HG03521 (cell line): ENCODE results near the gene SARS2.
A peak's percentile ranks its signal among the peaks of the same experiment; 100 is the strongest.
"Not testable (repeated sequence)": the region's sequence is repeated elsewhere in the genome, so short reads cannot be mapped to it uniquely, and the experiment has no call there.

Source experiments
- ATAC-seq: cut with Tn5 transposase; IDR thresholded peaks from one replicate; pipeline ENCODE4 v1.9.1; 2021; ENCODE audit warnings: mild to moderate bottlenecking, moderate library complexity; ENCODE audit not compliant: unreplicated experiment

SARS2 gene

DNA sequence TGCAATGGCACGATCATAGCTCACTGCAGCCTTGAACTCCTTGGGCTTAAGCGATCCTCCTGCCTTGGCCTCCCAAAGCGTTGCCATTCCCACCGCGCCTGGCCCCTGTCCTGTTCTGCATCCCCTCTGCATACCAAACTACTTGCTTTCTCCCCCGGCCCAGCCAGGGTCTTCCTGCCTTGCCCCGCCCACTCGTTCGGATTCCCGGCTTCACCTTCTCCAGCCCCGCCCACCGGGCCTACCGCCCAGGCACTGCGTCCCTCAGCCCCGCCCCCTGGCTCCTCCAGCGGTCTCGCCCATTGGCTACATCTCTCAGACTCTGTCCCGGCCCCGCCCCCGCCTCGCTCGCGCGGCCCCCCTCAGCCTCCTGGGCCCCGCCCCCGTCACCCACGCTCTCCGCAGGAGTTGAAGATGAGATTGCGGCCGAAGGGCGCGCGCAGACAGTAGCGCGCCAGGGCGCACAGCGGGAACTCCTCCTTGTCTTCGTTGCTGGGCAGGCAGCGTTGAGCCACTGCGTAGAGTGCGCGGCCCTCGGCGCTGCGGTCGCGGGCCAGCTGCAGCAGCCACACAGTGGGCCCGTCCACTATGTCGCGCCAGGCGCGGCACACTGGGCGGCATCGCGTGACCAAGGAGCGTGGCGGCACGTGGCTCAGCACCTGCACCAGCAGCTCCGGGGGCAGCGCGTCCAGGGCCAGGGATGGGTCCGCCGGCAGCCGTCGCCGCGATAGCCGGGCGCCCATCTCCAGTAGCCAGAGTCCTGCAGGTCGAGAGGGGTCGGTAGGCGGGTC, 19.2 kb upstream of the SARS2 start:
- peak; percentile 51 for ATAC-seq

DNA sequence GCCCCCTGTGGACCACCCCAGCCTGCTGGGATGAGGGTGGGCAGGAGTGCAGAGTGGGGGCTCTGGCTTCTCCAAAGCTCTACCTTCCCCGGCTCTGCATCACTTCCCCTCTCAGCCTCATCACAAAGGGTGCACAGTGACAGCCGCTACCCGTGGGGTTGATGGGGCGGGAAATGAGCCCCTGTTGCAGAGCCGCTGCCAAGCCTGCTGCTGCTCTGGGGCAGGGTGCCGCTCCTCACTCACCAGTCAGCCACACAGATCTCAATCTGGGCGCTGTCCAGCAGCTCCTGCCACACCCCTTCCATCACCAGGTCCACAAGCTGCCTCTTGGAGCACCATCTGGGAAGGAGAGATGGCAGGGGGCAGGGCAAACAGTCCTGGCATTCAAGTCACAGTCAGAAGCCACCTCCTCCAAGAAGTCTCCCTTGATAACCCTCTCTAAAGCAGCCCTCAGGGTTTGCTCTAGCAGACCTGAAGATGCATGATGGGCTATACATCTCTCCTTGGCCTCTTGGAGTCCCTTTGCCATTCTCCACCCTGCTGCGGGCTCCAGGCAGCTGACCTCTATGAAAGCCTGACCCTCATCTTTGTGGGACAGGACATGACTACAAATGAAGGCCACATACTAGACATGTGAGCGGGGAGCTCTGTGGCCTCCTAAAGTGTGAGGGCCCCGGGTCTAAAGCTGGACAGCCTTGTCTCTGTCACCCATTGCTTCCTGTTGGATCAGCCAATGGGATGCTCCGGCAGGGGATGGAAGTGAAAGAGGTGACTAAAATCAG, 15.9 kb upstream of the SARS2 start:
- no peak for ATAC-seq

DNA sequence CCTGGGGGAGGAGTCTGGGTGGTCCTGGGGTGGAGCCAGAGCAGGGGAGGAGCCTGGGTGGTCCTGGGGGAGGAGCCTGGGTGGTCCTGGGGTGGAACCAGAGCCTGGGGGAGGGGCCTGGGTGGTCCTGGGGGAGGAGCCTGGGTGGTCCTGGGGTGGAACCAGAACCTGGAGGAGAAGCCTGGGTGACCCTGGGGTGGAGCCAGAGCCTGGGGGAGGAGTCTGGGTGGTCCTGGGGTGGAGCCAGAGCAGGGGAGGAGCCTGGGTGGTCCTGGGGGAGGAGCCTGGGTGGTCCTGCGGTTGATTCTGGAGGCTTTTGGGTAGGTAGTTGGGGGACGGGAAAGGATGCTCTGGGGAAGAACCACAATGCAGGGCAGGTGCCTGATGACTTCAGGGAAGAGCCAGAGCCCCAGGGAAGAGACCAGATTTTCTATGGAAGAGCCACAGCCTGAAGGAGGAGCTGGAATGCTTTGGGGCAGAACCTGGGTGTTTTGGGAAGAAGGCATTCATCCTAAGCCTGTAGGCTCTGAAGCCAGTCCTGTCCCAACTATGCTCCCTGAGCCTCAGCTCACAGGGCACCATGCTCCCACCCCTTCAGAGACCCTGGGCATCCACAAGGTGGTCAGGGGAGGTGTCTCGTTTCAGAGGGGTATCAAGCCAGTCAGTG, 15.1 kb upstream of the SARS2 start:
- ATAC-seq, result no peak

DNA sequence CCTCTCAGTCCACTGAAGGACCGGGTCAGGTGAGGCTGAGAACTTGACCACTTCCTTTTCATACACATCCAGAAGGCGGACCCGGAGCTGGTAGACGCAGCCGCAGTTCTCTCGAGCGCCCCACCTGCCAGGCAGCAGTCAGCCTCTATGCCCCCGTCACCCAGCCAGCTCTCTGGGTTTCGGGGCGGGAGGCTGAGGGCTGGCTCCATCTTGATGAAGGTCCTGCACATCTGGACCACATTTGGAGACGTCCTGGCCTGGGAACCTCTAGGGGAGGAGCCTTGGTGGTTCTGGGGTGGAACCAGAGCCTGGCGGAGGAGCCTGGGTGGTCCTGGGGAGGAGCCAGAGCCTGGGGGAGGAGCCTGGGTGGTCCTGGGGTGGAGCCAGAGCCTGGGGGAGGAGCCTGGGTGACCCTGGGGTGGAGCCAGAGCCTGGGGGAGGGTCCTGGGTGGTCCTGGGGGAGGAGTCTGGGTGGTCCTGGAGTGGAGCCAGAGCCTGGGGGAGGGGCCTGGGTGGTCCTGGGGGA, 14.5 kb upstream of the SARS2 start:
- ATAC-seq, result no peak

DNA sequence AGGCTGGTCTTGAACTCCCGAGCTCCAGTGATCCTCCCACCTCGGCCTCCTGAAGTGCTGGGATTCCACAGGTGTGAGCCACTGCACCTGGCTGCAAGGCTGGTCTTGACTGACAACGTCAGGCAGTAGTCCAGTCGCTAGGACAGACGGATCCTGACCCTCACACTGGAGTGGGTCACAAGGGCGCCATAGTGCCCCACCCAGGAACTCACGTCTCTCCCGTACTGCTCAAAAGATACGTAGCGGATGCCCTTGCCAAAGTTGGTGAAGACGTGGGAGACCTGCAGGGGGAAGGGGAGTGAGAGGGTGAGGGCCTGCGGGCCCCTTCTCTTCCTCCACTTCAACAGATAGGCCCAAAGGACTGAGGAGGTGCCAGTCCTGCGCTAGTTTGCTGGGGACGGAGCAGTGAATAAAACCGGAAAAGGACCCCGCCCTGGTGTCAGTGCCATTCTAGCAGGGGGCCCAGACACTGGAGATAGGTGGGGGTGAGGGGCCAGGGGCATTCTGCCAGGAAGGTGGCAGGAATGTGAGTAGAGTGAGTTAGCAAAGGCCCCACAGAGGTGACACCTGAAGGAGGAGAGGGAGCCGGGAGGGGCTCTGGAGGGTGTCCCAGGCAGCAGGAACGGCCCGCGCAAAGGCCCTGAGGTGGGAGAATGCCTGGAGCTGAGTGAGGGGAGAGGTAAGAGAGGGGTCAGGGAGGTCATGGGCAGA, 12.1 kb upstream of the SARS2 start:
- no peak for ATAC-seq

DNA sequence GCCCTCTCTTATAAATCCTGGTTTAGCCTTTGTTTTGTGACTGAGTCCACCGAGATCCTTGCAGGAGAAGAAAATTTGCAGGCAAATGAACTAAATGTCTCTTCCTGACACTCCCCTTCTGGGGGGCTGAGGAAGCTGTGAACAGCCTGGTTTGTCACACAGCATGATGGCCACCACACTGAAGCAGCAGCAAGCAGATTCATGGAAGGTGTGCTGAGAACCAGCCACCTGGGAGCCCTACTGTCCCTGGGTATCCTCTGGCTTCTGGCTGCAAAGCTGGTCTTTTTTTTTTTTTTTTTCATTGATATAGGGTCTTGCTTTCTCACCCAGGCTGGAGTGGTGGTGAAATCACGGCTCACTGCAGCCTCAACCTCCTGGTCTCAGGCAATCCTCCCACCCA, 11.4 kb upstream of the SARS2 start:
- no peak for ATAC-seq

DNA sequence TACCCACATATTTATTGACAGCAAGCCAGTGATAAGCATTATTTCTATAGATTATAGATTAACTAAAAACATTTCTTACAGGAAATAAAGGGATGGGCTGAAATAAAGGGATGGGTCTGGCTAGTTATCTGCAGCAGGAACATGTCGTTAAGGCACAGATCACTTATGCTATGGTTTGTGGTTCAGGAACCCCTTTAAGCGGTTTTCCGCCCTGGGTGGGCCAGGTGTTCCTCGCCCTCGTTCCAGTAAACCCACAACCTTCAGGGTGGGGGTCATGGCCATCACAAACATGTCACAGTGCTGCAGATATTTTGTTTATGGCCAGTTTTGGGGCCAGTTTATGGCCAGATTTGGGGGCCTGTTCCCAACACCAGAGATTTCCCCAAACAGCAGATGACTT, 10.9 kb upstream of the SARS2 start:
- ATAC-seq, result not testable (repeated sequence)

DNA sequence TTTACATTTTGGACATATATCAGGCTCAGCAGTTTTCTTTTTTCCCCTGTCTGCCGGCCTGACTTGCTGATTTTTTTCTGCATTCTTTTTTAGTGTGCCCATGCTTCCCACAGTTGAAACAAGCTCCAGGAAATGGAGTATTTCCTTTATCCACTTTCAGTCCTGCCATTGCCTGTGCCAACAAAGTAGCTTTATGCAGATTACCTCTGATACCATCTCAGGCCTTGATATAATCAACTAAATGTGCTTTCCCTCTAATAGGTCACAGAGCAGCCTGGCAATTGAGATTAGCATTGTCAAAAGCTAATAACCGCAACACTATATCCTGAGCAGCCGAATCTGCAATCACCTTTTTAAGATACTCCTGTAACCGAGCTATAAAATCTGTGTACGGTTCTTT, 9.4 kb upstream of the SARS2 start:
- no peak for ATAC-seq

DNA sequence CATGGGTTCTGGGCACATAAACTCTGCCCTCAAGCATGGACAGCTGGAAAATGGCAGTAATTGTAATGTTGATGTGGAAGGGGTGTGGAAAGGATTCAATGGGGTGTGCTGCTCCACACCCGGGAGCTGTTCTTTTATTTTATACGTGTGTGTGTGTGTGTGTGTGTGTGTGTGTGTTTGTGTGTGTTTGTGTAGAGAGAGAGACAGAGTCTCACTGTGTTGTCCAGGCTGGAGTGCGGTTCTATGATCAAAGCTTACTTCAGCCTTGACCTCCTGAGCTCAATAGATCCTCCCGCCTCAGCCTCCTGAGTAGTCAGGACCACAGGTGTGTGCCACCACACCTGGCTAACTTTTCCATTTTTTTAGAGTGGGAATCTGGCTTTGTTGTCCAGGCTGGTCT, 3.0 kb upstream of the SARS2 start:
- ATAC-seq, result no peak

DNA sequence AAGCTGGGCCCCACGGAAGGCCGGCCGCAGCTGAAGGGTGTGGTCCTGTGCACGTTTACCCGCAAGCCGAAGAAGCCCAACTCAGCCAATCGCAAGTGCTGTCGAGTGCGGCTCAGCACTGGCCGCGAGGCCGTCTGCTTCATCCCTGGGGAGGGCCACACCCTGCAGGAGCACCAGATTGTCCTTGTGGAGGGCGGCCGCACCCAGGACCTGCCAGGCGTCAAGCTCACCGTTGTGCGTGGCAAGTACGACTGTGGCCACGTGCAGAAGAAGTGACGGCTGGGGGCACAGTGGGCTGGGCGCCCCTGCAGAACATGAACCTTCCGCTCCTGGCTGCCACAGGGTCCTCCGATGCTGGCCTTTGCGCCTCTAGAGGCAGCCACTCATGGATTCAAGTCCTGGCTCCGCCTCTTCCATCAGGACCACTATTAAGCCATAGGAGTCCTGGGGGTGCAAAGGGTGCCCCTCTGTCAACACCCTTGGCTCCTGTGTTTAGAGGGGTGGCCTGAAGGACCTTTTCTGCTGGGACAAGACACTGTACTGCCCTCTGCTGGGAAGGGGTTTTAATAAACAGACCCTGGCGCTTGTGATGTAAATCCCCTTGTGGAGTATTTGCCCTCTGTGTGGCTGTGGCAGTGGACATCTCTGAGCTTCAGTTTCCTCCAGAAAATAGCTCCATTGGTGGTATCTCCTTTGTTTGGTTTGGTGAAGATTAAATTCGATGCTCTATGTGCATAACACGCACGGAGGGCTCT, 2.0 kb upstream of the SARS2 start:
- ATAC-seq, result no peak

DNA sequence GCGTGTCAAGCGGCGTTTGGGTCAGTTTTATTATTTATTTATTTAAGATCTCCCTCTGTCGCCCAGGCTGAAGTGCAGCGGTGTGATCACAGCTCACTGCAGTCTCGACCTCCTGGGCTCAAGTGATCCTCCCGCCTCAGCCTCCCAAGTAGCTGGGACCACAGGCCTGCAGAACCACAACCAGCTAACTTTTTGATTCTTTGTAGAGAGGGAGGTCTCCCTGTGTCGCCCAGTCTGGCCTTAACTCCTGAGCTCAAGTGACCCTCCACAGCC, 894 bp upstream of the SARS2 start:
- no peak for ATAC-seq

DNA sequence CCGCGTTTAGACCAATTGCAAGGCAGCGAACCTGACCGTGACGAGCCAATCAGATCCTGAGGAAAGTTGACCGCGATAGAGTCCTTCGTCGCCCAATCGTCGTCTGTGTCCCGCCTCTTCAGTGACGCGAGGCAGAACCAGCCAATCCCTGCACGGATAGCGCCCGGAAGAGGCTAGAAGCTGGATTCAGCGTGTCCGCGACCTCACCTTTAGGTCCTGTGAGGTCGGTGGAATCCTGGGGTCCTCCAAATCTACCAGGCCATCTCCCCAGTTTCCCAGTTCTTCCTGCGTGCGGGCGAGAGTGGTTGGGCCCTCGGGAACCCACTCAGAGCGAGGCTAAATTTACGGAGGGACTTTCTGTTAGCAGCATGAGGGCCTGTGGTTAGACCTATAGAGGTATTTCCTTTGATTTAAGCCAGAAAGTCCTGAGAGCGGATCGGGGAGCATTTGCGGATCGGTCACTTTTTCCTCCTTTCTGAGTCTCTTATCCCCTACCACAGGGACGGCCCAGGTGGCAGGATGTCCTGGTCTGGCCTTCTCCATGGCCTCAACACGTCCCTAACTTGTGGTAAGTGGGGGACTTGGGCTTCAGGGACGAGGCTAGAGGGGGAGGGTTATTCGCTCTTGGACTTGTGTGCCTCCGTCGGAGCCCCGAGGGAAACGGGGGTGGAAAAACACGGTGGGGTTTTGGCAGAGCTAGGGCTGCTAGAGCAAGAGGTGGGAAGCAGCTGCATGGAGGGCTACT, 385 bp upstream of the SARS2 start, which contains the start of gene MRPS12:
TSS of gene MRPS12 (plus strand) at position 169 of the 745 bp plus-strand sequence. CDS start at position 520, 351 bp downstream.
- peak; percentile 91 for ATAC-seq

DNA sequence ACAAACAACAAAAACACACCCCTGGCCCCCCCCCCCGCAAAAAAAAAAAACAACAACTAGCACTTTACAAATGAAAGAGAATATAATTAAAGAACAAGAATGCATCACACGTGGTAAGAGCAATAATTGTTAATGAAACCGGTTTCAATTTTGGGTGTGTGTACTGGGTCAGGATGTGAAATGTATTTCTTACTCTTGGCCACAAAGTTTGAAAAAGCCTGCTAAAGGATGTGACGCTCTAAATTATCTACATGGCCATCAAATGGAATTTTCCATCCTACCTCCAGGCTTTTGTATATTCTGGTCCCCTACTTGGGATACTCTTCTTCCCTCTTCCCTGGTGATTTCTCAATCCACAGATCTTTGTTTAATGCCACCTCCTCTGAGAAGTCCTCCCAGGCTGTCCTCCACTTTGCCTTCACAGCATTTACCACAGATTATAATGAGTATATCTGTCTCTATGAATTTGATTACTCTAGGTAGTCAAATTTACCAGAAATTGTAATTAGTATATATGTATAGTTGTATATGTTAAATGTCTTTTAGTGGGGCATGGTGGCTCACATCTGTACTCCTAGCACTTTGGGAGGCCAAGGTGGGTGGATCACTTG, 2.1 kb downstream of the SARS2 start:
- no peak for ATAC-seq

DNA sequence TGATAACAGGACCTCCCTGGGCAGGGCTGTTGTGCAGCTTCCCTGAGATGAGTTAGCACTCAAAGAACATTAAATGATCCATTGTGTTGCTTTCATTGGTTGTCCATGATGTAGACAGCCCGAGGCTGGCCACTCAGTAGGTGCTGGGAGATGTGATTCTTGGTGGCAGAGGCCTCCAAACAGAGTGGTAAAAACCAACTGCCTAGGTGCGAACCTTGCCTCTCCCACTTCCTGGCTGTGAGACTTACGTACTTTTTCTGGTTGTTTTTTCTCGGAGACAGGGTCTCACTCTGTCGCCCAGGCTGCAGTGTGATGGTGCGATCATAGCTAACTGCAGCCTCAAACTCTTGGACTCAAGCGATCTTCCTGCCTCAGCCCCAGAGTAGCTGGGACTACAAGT, 6.2 kb downstream of the SARS2 start:
- no peak for ATAC-seq

DNA sequence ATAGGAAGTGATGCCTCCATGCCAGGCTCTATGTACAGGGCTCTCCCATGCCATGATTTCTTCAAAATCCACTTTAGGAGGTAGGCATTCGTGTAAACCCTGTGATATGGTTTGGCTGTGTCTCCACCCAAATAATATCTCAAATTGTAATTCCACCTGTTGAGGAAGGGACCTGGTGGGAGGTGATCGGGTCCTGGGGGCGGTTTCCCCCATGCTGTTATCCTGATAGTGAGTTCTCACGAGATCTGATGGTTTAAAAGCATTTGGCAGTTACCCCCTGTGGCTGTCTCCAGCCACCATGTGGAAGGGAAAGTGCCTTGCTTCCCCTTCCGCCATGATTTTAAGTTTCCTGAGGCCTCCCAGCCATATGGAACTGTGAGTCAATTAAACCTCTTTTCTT, 8.1 kb downstream of the SARS2 start:
- ATAC-seq, result no peak

DNA sequence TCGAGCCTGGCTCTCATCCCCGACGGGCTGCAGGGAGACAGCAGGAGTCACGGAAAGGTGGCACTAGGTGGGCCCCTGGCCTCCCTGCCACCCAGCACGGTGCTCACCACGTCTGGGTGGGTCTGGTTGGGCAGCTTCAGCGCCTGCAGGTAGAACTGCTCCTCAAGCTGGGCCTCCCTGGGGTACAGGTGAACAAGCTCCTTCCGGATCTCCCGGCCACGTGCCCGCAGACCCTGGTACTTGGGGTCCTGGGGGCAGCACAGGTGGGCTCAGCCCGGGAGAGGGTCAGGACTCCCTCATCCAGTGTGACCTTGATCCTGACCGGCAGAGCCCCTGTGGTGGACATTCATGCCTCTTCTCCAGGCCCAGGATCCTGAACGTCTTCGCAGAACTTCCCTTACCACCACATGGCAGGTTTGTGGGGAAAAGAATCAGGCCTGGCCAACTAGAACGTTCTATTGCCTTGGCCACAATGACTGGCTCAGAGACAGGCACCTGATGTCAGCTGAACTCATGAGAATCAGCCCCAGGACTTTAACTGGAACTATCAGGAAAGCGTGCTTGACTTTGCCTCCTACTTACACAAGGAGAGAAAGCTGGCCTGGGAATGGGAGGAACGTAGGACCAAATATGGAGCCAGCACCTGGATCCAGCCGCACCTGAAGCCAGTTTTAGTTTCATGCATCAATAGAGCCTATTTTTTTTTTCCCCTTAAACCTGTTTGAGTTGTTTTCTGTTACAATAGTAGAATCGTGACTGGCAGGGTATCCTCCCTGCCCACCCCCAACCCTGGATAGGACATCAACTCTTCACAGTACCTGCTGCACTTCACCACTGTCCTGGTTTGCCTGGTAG, 8.9 kb downstream of the SARS2 start:
- no peak for ATAC-seq

DNA sequence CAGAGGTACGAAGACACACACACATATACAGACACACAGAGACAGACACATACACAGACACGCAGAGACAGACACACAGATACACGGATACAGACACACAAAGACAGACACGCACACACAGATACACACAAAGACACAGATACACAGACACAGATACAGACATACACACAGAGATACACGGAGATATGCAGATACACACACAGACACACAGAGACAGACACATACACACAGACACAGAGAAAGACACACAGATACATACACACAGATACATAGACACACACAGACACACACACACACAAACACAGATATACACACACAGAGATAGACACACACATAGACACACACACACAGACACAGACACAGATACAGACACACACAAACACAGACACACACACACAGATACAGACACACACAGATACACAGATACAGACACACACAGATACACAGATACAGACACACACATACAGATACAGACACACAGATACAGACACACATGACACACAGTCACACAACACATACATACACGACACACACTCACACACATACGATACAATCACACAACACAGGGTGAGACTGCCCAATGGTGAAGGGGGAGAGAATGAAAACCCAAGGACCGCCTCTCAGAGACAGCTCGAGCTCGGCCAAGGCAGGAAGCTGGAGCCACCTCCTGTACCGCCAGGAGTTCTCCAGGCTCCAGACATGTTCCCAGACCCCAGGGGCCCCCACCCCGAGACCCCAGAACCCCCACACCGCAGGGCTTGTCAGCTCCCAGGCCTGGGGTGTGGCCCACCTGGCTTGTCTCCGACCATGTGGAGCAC, 9.8 kb downstream of the SARS2 start:
- ATAC-seq, result no peak
